ENCODE measurements around the gene PTP4A2.
"Not testable (repeated sequence)": the region's sequence is repeated elsewhere in the genome, so short reads cannot be mapped to it uniquely, and the experiment has no call there.

The PTP4A2 gene

GRCh38 chr1:31949862-31950261 lies 11.7 kb upstream of the PTP4A2 start:
- DNase-seq (ENCODE audit: low read depth), result no peak

- DNase-seq (ENCODE audit: low read depth), result not testable (repeated sequence)
Measured at GRCh38 chr1:31945677-31946076, 7.5 kb upstream of the PTP4A2 start.

- DNase-seq (ENCODE audit: low read depth), result peak; percentile 69
Measured at GRCh38 chr1:31944205-31945089, 6.3 kb upstream of the PTP4A2 start.

GRCh38 chr1:31943546-31944184 lies 5.5 kb upstream of the PTP4A2 start:
- no peak for DNase-seq (ENCODE audit: low read depth)

GRCh38 chr1:31942061-31942460 lies 3.9 kb upstream of the PTP4A2 start:
- DNase-seq (ENCODE audit: low read depth), result not testable (repeated sequence)

- DNase-seq (ENCODE audit: low read depth), result peak; percentile 70
Measured at GRCh38 chr1:31939484-31940329, 1.5 kb upstream of the PTP4A2 start.

GRCh38 chr1:31937300-31938183 lies 626 bp downstream of the PTP4A2 start:
- DNase-seq (ENCODE audit: low read depth), result peak; percentile 75

- DNase-seq (ENCODE audit: low read depth), result no peak
Measured at GRCh38 chr1:31936981-31937299, 1.2 kb downstream of the PTP4A2 start.

GRCh38 chr1:31936278-31936980 lies 1.7 kb downstream of the PTP4A2 start:
- DNase-seq (ENCODE audit: low read depth), result no peak

GRCh38 chr1:31934706-31935629 lies 3.2 kb downstream of the PTP4A2 start:
- DNase-seq (ENCODE audit: low read depth), result no peak

GRCh38 chr1:31932491-31933316 lies 5.5 kb downstream of the PTP4A2 start:
- DNase-seq (ENCODE audit: low read depth), result no peak

GRCh38 chr1:31931593-31932225 lies 6.5 kb downstream of the PTP4A2 start:
- no peak for DNase-seq (ENCODE audit: low read depth)

- DNase-seq (ENCODE audit: low read depth), result no peak
Measured at GRCh38 chr1:31930836-31931592, 7.2 kb downstream of the PTP4A2 start.

- no peak for DNase-seq (ENCODE audit: low read depth)
Measured at GRCh38 chr1:31927661-31927980, 10.5 kb downstream of the PTP4A2 start.

GRCh38 chr1:31926853-31927660 lies 11.1 kb downstream of the PTP4A2 start:
- no peak for DNase-seq (ENCODE audit: low read depth)

GRCh38 chr1:31926252-31926651 lies 11.9 kb downstream of the PTP4A2 start:
- no peak for DNase-seq (ENCODE audit: low read depth)

GRCh38 chr1:31925824-31926223 lies 12.3 kb downstream of the PTP4A2 start:
- not testable (repeated sequence) for DNase-seq (ENCODE audit: low read depth)

Data from T-helper 22 cell (primary cell).